Iris pigment epithelial cell (primary cell): Measurements from ENCODE around the gene FZD1.
A peak's percentile ranks its signal among the peaks of the same experiment; 100 is the strongest.

Source experiments
- DNase-seq: peaks from one replicate; pipeline ENCODE4 v3.0.0-alpha.2; 2011; ENCODE audit warnings: low read depth

Gene FZD1

GRCh38 chr7:91264924-91265681, 870 bp downstream of the FZD1 start:
- DNase-seq: peak; percentile 83

DNA sequence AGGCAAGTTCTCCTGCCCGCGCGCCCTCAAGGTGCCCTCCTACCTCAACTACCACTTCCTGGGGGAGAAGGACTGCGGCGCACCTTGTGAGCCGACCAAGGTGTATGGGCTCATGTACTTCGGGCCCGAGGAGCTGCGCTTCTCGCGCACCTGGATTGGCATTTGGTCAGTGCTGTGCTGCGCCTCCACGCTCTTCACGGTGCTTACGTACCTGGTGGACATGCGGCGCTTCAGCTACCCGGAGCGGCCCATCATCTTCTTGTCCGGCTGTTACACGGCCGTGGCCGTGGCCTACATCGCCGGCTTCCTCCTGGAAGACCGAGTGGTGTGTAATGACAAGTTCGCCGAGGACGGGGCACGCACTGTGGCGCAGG, 1.4 kb downstream of the FZD1 start:
- DNase-seq: no peak

- no peak for DNase-seq
Measured at GRCh38 chr7:91266067-91266688, 1.9 kb downstream of the FZD1 start.

GRCh38 chr7:91266689-91267090, 2.5 kb downstream of the FZD1 start:
- no peak for DNase-seq

DNA sequence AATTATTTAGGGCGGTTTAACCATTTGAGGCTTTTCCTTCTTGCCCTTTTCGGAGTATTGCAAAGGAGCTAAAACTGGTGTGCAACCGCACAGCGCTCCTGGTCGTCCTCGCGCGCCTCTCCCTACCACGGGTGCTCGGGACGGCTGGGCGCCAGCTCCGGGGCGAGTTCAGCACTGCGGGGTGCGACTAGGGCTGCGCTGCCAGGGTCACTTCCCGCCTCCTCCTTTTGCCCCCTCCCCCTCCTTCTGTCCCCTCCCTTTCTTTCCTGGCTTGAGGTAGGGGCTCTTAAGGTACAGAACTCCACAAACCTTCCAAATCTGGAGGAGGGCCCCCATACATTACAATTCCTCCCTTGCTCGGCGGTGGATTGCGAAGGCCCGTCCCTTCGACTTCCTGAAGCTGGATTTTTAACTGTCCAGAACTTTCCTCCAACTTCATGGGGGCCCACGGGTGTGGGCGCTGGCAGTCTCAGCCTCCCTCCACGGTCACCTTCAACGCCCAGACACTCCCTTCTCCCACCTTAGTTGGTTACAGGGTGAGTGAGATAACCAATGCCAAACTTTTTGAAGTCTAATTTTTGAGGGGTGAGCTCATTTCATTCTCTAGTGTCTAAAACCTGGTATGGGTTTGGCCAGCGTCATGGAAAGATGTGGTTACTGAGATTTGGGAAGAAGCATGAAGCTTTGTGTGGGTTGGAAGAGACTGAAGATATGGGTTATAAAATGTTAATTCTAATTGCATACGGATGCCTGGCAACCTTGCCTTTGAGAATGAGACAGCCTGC, 3.1 kb downstream of the FZD1 start:
- peak; percentile 62 for DNase-seq

GRCh38 chr7:91270372-91270771, 6.1 kb downstream of the FZD1 start:
- no peak for DNase-seq

DNA sequence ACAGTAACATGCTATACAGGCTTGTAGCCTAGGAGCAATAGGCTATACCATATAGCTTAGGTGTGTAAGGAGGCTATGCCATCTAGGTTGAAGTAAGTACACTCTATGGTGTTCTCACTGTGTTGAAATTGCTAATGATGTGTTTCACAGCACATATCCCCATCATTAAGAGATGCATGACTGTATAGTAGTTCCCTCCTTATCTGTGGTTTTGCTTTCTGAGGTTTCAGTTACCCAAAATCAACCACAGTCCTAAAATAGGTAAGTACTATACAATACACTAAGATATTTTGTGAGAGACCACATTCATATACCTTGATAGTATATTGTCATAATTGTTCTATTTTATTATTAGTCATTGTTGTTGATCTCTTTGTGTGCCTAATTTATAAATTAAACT, 12.7 kb downstream of the FZD1 start:
- no peak for DNase-seq

- peak; percentile 3 for DNase-seq
Measured at GRCh38 chr7:91280185-91280584, 16.0 kb downstream of the FZD1 start.

DNA sequence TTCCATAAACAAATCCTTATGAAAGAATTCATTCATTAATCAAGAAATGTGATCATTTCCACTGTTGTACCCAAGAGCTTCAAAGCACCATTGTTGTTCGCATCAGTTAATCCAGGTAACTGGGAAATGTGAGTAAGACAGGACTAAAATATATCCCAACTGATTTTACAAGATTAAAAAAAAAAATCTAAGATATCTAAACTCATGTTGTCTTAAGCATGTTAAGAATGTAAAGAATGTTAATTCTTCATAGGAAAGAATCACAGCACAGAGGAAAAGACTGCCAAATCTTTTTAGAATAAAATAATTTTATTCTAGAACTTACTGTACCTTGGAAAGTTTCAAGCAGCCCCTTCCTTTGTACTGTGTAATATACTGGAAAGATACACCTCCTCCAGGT, 16.4 kb downstream of the FZD1 start:
- peak; percentile 16 for DNase-seq

GRCh38 chr7:91285696-91286355, 21.6 kb downstream of the FZD1 start:
- DNase-seq: peak; percentile 32

DNA sequence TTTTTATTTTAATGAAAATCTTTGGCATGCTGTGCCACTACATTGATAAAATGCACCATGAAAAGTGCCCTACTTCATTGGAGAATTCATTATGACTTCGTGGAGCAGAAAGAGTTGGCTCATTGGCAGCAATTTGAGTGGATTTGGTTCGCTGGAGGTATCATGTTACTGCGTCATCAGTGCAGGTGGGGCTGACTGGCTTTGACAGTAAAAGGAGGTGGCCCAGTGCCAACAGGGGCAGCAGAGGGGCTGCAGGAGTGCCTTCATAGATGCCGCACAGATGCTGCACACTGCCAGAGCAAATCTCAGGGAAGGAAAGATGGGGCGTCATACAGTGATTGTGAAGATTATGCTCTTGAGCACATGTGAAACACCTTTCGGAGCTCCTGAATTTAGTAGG, 22.2 kb downstream of the FZD1 start:
- no peak for DNase-seq

- DNase-seq: no peak
Measured at GRCh38 chr7:91287371-91288084, 23.3 kb downstream of the FZD1 start.

DNA sequence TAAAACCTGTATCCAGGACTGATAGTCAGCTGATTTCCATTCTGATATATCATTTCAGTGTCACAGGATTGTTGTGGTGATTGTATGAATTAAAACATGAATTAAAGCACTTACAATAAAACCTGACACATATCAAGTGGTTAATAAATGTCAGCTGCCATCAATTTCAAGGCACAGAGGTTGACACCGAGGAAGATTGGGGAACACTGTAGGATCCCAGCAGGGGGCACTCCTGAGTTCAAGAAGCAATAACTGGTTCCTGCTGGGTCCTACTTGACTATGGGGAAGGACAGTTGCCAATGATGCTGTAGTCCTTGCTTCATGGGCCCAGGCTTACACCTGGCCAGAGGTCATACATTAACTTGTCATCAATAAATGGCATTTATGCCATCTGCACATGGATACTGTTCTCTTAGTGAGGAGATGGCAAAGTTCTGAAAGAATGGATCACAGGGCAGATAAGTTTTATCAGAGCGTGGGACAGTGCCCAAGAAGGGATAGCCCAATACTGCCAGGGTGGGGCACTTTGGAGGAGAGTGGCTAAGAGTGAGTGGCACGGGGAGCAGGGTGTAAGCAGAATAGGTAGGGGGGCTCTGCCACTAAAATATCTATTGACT, 24.1 kb downstream of the FZD1 start:
- DNase-seq: peak; percentile 39

DNA sequence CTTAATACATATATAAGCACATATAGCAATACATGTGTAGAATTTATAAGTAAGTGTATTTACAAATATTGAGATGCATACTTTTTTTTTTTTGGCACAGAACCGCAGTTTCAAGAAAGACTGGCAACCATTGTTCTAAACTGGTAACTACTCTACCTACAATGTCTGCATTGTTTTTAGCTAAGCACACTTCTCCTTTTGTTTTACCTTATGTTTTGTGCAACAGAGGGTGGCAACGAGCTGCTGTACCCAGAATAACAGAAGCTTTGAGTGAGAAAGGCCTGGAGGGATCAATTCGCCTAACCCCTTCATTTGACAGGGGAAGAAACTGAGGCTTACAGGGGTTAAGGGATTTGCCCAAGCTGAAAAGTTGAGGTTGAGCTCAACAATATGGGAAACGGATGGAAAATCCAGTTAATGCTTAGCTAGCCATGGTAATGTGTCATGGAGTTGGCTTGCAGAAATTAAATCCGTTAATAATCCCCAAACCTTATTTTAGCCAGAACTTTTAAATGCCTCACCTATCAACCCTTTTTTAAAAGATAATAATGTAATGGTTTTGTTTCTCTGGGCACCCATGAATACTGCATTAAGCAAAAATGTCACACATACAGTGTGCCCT, 25.5 kb downstream of the FZD1 start:
- no peak for DNase-seq

- no peak for DNase-seq
Measured at GRCh38 chr7:91291302-91291701, 27.1 kb downstream of the FZD1 start.

- no peak for DNase-seq
Measured at GRCh38 chr7:91291902-91292301, 27.7 kb downstream of the FZD1 start.

GRCh38 chr7:91292506-91292905, 28.3 kb downstream of the FZD1 start:
- no peak for DNase-seq

DNA sequence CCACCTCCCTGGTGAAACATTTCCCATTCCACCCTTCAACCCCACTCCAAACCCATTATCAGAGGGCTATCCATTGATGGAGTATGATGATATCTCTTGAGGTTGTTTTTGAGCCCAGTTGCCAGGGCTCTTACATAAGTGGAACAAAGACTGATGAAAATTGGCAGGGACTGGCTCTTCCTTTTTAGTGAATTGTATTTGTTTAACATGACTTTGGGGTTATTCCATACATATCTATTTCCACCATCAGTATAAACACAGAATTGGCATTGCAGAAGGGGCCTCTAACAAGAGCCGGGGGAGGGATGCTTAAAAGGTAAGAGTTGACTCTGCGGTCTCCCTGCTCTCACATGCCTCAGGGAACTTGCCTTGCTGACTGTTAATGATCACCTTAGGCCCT, 28.9 kb downstream of the FZD1 start:
- no peak for DNase-seq

DNA sequence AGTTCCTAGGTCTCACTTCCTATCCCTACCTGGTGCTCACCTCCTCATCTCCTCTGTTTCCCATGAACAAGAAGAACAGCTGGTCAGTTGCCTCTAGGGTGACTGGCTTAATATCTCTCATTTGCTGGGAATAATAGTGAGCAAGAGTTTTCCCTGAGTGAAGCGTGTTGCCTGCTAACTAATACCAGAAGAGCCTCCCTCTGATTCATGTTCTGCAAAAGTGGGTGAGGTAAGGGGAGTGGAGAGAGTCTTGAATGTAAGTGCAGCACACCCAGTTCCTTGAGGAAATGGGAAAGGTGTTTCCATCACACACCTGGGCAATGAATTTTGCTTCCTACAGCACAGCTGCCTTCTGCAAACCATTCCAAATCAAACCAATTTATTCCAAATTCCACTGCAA, 29.6 kb downstream of the FZD1 start:
- DNase-seq: no peak

DNA sequence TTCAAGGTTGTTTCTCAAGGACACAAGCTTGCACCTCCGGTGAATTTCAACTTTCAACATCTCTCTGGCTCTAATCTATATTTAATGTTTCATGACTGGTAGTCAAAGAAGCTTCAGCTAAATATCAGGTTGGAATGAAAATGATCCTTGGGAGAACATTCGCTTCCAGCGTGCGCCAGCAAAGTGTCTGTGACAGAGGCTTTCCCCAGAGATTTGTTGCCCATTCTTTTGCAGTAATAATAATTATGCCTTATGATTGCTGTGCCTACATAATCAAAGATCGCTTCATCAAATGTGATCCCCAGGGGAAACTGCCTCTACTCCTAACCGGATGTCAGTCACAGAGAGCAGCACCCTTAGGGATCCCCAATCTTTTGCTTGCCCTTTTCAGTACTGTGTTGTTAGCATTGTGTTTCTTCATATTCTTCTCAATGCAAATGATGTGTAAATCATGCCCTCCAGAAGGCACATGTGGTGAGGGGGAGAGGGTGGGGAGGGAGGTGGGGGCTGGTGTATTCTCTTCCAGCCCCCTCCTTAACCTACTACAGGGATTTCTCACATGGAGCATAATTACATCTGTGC, 30.5 kb downstream of the FZD1 start:
- DNase-seq: no peak

GRCh38 chr7:91295576-91295975, 31.3 kb downstream of the FZD1 start:
- no peak for DNase-seq
